Measurements from ENCODE around the gene MYL9.

GRCh38 chr20:36550790-36551299 is 9.5 kb downstream of the MYL9 start:
- no peak for TF ChIP-seq CTCF (IDR thresholded peaks at IDR 0.05; ENCODE audit: low read depth, low read length, missing input control)
- no peak for TF ChIP-seq FOXA1 (IDR thresholded peaks at IDR 0.05)
- no peak for TF ChIP-seq GABPA (IDR thresholded peaks at IDR 0.05 in 1 of 2, conservative IDR thresholded peaks at IDR 0.05 in 1 of 2)
- no peak for TF ChIP-seq YY1 (IDR thresholded peaks at IDR 0.05)
- no peak for TF ChIP-seq RAD21 (IDR thresholded peaks at IDR 0.05)
- TF ChIP-seq MAX (IDR thresholded peaks at IDR 0.05): no peak
- TF ChIP-seq ZBTB33 (IDR thresholded peaks at IDR 0.05): no peak
- TF ChIP-seq RXRA (IDR thresholded peaks at IDR 0.05): no peak

Measured in liver (tissue), 3 donors.